Astrocyte (in vitro differentiated cells and primary cell): Measurements from ENCODE around the gene EVC2. TPM values are rescaled to one million over a fixed set of nuclear protein-coding genes. Genes with fewer than 3 reads are reported as not detected.

ENCODE experiments used
- DNase-seq: peaks from one replicate; pipeline ENCODE4 v3.0.0-alpha.2; 2010; ENCODE audit warnings: low read depth
- FAIRE-seq: peaks from 2 replicates; lab custom pipeline; 2011; peaks lifted over from hg19 to GRCh38; lab: Jason Lieb, UNC
- H2AFZ ChIP-seq: 2 replicates; pipeline ENCODE4 v1.6.0; 2012; ENCODE audit warnings: low read depth, low read length, inconsistent platforms
- H3K27ac ChIP-seq: 2 replicates; pipeline ENCODE4 v1.5.1; 2011; ENCODE audit warnings: low read depth, low read length, inconsistent platforms
- H3K27me3 ChIP-seq: 2 replicates; pipeline ENCODE4 v1.6.0; 2011; ENCODE audit warnings: low read length, inconsistent platforms; ENCODE audit not compliant: insufficient read depth
- H3K36me3 ChIP-seq: 2 replicates; pipeline ENCODE4 v1.5.1; 2011; ENCODE audit warnings: low read length, inconsistent platforms; ENCODE audit not compliant: insufficient read depth
- H3K4me1 ChIP-seq: 2 replicates; pipeline ENCODE4 v1.5.1; 2011; ENCODE audit warnings: low read length, inconsistent platforms; ENCODE audit not compliant: insufficient read depth
- H3K4me2 ChIP-seq: 2 replicates; pipeline ENCODE4 v1.6.0; 2012; ENCODE audit warnings: low read length, inconsistent platforms
- H3K4me3 ChIP-seq: 2 replicates; pipeline ENCODE4 v1.5.1; 2011; ENCODE audit warnings: low read depth, mild to moderate bottlenecking, low read length, inconsistent platforms; ENCODE audit not compliant: insufficient read depth
- H3K79me2 ChIP-seq: 2 replicates; pipeline ENCODE4 v1.6.0; 2012; ENCODE audit warnings: mild to moderate bottlenecking, low read length, inconsistent platforms; ENCODE audit not compliant: insufficient read depth
- H3K9ac ChIP-seq: 2 replicates; pipeline ENCODE4 v1.6.0; 2012; ENCODE audit warnings: mild to moderate bottlenecking, low read length, inconsistent platforms
- H3K9me3 ChIP-seq: 2 replicates; pipeline ENCODE4 v1.5.1; 2012; ENCODE audit warnings: low read depth, mild to moderate bottlenecking, low read length, inconsistent platforms; ENCODE audit not compliant: insufficient read depth
- H4K20me1 ChIP-seq: 2 replicates; pipeline ENCODE4 v1.6.0; 2012; ENCODE audit warnings: low read length, inconsistent platforms; ENCODE audit not compliant: insufficient read depth
- H3K27ac Mint-ChIP-seq: one replicate; pipeline ENCODE4 v1.8.0; 2021; ENCODE audit warnings: mild to moderate bottlenecking, mixed read lengths; ENCODE audit not compliant: unreplicated experiment
- H3K27me3 Mint-ChIP-seq: one replicate; pipeline ENCODE4 v1.8.0; 2021; ENCODE audit warnings: low read depth, mixed read lengths; ENCODE audit not compliant: unreplicated experiment
- H3K36me3 Mint-ChIP-seq: one replicate; pipeline ENCODE4 v1.8.0; 2021; ENCODE audit warnings: low read depth, mixed read lengths; ENCODE audit not compliant: unreplicated experiment
- H3K4me1 Mint-ChIP-seq: one replicate; pipeline ENCODE4 v1.8.0; 2021; ENCODE audit warnings: low read depth, mixed read lengths; ENCODE audit not compliant: unreplicated experiment
- H3K4me3 Mint-ChIP-seq: one replicate; pipeline ENCODE4 v1.8.0; 2021; ENCODE audit warnings: mild to moderate bottlenecking, moderate library complexity, mixed read lengths; ENCODE audit not compliant: unreplicated experiment
- H3K9me3 Mint-ChIP-seq: one replicate; pipeline ENCODE4 v1.8.0; 2021; ENCODE audit warnings: mild to moderate bottlenecking, mixed read lengths; ENCODE audit not compliant: unreplicated experiment
- EZH2 ChIP-seq: IDR thresholded peaks from 2 replicates; pipeline ENCODE4 v1.6.1; 2012; ENCODE audit warnings: mild to moderate bottlenecking, low read length, inconsistent platforms; ENCODE audit not compliant: insufficient read depth
- total RNA-seq: library from RNA; stranded (reverse); gene quantifications from 2 replicates; pipeline ENCODE4 v1.2.1, GENCODE V29; 2021
- TF ChIP-seq, protein P1 (sequence below): IDR thresholded peaks from 2 replicates; pipeline ENCODE4 v1.5.1; 2011; ENCODE audit warnings: low read depth, mild to moderate bottlenecking, inconsistent platforms, low read length, moderate library complexity; ENCODE audit not compliant: insufficient read depth

Gene EVC2
- total RNA-seq, 1 donor from 2014 or later = 3.3 TPM

DNA sequence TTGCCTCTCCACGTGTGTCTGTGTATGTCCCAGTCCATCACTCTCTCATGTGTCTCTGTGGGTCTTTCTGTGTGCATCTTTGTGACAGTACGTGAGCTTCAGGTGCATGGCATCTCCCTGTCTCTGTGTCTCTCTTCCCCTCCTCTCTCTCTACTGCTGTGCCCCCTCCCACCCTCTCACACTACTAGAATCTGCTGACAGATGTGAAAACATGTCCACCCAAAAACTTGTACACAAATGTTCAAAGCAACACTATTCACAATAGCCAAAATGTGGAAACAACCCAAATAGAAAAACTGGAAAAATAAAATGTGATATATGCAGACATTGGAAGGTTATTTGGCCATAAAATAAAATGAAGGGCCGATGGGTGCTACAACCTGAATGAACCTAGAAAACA lies 12.6 kb upstream of the EVC2 start:
- FAIRE-seq (no peak), DNase-seq (no peak)
- no peak overlapping the region for H3K27ac ChIP-seq
- H3K27me3 ChIP-seq = no peaks in the 10 kb centered on the region
- no peaks in the 10 kb centered on the region for H3K9me3 Mint-ChIP-seq
- H3K27ac Mint-ChIP-seq = no peak overlapping the region
- no peak overlapping the region for H3K4me3 ChIP-seq
- H3K4me1 ChIP-seq = peaks cover 14% of the 10 kb centered on the region
- no peaks in the 10 kb centered on the region for H3K9me3 ChIP-seq
- H3K4me3 Mint-ChIP-seq = no peak overlapping the region
- peaks cover 80% of the 10 kb centered on the region for H3K79me2 ChIP-seq
- no peaks in the 10 kb centered on the region for H3K27me3 Mint-ChIP-seq
- H3K9ac ChIP-seq = no peak overlapping the region
- peaks cover 14% of the 10 kb centered on the region for H3K4me1 Mint-ChIP-seq
- TF ChIP-seq, protein P1, sequence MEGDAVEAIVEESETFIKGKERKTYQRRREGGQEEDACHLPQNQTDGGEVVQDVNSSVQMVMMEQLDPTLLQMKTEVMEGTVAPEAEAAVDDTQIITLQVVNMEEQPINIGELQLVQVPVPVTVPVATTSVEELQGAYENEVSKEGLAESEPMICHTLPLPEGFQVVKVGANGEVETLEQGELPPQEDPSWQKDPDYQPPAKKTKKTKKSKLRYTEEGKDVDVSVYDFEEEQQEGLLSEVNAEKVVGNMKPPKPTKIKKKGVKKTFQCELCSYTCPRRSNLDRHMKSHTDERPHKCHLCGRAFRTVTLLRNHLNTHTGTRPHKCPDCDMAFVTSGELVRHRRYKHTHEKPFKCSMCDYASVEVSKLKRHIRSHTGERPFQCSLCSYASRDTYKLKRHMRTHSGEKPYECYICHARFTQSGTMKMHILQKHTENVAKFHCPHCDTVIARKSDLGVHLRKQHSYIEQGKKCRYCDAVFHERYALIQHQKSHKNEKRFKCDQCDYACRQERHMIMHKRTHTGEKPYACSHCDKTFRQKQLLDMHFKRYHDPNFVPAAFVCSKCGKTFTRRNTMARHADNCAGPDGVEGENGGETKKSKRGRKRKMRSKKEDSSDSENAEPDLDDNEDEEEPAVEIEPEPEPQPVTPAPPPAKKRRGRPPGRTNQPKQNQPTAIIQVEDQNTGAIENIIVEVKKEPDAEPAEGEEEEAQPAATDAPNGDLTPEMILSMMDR = no peak
- peaks cover 95% of the 10 kb centered on the region for H4K20me1 ChIP-seq
- no peak overlapping the region for H3K4me2 ChIP-seq
- peaks cover 17% of the 10 kb centered on the region for H3K36me3 ChIP-seq
- H3K36me3 Mint-ChIP-seq = peaks cover 27% of the 10 kb centered on the region
- no peak overlapping the region for H2AFZ ChIP-seq

DNA sequence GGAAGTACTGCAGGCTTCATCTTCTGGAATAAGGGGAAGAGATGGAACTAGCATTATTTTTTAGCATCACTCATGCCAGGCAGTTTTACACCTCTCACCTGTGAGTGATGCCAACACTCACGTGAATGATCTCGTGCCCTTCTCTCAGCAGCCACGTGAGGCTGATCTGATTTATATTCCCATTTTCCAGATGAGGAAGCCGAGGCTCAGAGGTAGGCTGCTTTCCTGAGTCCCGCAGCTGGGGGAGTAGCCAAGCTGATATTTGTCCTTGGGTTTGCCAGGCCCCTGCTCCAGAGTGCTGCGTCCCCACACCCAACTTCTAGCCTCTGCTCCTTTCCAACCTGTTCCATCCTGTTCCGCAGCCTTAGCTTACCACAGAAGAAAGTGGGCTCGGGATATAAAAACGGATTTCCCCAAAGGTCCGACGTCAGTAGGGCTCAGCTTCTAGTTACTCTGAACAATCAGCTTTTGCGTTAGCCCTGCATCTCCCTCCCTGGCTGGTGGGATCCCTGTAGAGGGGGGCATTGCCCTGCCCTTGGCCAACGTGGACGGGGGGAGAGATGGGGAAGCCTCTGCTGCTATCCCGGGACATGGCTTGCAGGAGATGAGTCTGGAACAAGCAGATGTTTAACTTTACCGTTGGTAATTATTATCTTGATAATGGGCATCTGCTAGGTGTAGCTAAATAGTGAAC lies 11.9 kb upstream of the EVC2 start:
- DNase-seq = no peak
- peaks cover 24% of the 10 kb centered on the region for H3K36me3 Mint-ChIP-seq
- H3K9me3 Mint-ChIP-seq = peaks cover 2% of the 10 kb centered on the region
- TF ChIP-seq, protein P1 = no peak
- no peak for TF ChIP-seq EZH2
- no peak for FAIRE-seq
- no peak overlapping the region for H3K4me3 Mint-ChIP-seq
- H3K27ac Mint-ChIP-seq = no peak overlapping the region
- H3K4me3 ChIP-seq = no peak overlapping the region
- no peak overlapping the region for H3K9ac ChIP-seq
- no peak overlapping the region for H2AFZ ChIP-seq
- H3K27me3 ChIP-seq = no peaks in the 10 kb centered on the region
- H3K36me3 ChIP-seq = peaks cover 15% of the 10 kb centered on the region
- H3K79me2 ChIP-seq = peaks cover 78% of the 10 kb centered on the region
- H3K4me2 ChIP-seq = no peak overlapping the region
- H3K4me1 Mint-ChIP-seq = peaks cover 14% of the 10 kb centered on the region
- H4K20me1 ChIP-seq = peaks cover 91% of the 10 kb centered on the region
- H3K9me3 ChIP-seq = peaks cover under 1% of the 10 kb centered on the region
- H3K4me1 ChIP-seq = peaks cover 14% of the 10 kb centered on the region
- H3K27me3 Mint-ChIP-seq = no peaks in the 10 kb centered on the region
- H3K27ac ChIP-seq = no peak overlapping the region

DNA sequence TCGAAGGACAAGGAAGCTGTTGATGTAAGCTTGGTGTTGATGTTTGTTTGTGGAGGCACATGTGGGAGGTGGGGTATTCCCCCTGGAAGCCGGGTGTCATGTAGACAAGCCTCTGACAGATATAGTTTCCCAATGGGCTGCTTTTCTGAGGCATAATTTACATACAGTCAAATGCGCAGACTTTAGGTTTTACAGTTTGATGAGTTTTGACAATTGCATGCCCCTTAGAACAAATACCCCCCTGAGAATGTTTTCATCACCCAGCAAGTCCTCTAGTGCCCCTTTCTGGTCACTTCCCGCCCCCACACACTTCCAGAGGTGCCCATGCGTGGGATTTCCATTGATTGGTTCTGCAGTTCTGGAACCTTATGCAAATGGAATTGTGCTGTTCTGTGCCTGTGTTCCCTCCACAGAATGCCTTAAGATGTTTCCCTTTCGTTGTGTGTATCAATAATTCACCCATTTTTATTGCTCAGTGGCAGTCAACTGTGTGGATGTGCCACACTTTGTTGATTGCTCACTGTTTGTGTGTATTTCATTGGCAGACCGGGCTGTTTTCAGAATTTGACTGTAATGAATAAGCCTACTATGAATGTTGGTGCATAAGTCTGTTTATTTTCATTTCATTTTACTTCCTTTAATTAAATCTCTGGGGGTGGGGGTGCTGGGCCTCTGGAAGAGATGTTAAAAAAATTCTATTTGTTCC lies 11.1 kb upstream of the EVC2 start:
- H3K27me3 Mint-ChIP-seq = no peaks in the 10 kb centered on the region
- H3K4me3 Mint-ChIP-seq = no peak overlapping the region
- no peak overlapping the region for H2AFZ ChIP-seq
- no peak overlapping the region for H3K4me3 ChIP-seq
- H3K9ac ChIP-seq = no peak overlapping the region
- H3K4me1 ChIP-seq = peaks cover 14% of the 10 kb centered on the region
- H3K27ac ChIP-seq = no peak overlapping the region
- H3K9me3 Mint-ChIP-seq = peaks cover 6% of the 10 kb centered on the region
- peaks cover 19% of the 10 kb centered on the region for H3K36me3 ChIP-seq
- peaks cover 78% of the 10 kb centered on the region for H3K79me2 ChIP-seq
- FAIRE-seq = no peak
- H3K27ac Mint-ChIP-seq = no peak overlapping the region
- H3K36me3 Mint-ChIP-seq = peaks cover 28% of the 10 kb centered on the region
- H3K4me2 ChIP-seq = no peak overlapping the region
- peaks cover 5% of the 10 kb centered on the region for H3K9me3 ChIP-seq
- peaks cover 12% of the 10 kb centered on the region for H3K4me1 Mint-ChIP-seq
- no peaks in the 10 kb centered on the region for H3K27me3 ChIP-seq
- H4K20me1 ChIP-seq = peaks cover 92% of the 10 kb centered on the region
- DNase-seq = no peak
- TF ChIP-seq EZH2 = no peak
